Measurements from ENCODE around the gene RNF17. TPM values are rescaled to one million over a fixed set of nuclear protein-coding genes. Genes with fewer than 3 reads are reported as not detected.

RNF17 gene
- total RNA-seq, 1 experiment from 2014 or later = not detected

DNA sequence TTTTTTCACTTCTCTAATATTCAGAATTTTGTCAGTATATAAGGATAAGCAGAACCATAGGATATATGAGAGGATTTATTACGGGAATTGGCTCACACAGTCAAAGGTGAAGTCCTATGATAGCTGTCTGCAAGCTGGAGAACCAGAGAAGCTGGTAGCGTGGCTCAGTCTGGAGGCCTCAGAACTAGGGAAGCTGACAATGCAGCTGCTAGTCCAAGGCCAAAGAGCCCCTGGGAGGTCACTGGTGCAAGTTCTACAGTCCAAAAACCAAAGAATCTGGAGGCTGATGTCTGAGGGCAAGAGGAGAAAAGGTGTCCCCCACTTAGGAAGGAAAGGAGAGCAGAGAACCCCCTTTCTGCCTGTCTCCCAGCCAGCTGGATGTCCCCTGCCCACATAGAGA is 114.4 kb downstream of the RNF17 start:
- Histone ChIP-seq H3K9ac (ENCODE audit: low read length) (no peak overlapping the region), H4K20me1 (ENCODE audit: insufficient read depth) (no peaks in the 10 kb centered on the region), H2AFZ (ENCODE audit: low read depth, low read length, poor library complexity, severe bottlenecking) (no peak overlapping the region), H3K27me3 (ENCODE audit: insufficient read depth, low read length) (no peaks in the 10 kb centered on the region), H3K36me3 (ENCODE audit: control insufficient read depth in 1 of 2, insufficient read depth in 2 of 2, low read length in 2 of 2) (no peaks in the 10 kb centered on the region; a peak in 1 of 4 replicates), H3K79me2 (ENCODE audit: insufficient read depth, low read length) (no peaks in the 10 kb centered on the region), H3K9me3 (ENCODE audit: control insufficient read depth in 1 of 2, insufficient read depth in 1 of 2, low read depth in 1 of 2, low read length in 2 of 2) (no peaks in the 10 kb centered on the region), H3K4me3 (replicated peaks in 1 of 2; ENCODE audit: low read depth in 1 of 2, low read length in 2 of 2) (no peak overlapping the region), H3K4me1 (ENCODE audit: control insufficient read depth in 1 of 2, insufficient read depth in 2 of 2, low read length in 2 of 2) (no peaks in the 10 kb centered on the region), H3K4me2 (ENCODE audit: low read length) (no peak overlapping the region), H3K9me2 (ENCODE audit: insufficient read depth) (no peaks in the 10 kb centered on the region), H3K27ac (ENCODE audit: low read depth, low read length) (no peak overlapping the region)
- BruUV-seq (replicated peaks) = no TSS peak
- ChIA-PET CTCF (no interaction called here), POLR2A (no interaction called here), RAD21 (ENCODE audit: low non-redundant PET in 1 of 2, low total read pairs in 2 of 2, uncharacterized antibody in 2 of 2, unreplicated experiment in 2 of 2) (no interaction called here)
- DNase-seq (ENCODE audit: low read depth, low spot score) (no peak), ATAC-seq (no peak)
- intact Hi-C loops (cut with micrococcal nuclease) = no loop called here
- TF ChIP-seq JUND (IDR thresholded peaks at IDR 0.05) (no peak), YY1 (IDR thresholded peaks at IDR 0.05; ENCODE audit: extremely low read depth, insufficient replicate concordance, low read depth, low read length) (no peak), SP1 (IDR thresholded peaks at IDR 0.05; ENCODE audit: low read depth) (no peak), TCF7L2 (IDR thresholded peaks at IDR 0.05; ENCODE audit: borderline replicate concordance, extremely low read depth, insufficient read depth, insufficient read length) (no peak), ELF1 (IDR thresholded peaks at IDR 0.05; ENCODE audit: borderline replicate concordance, low read depth) (no peak), ZNF274 (IDR thresholded peaks at IDR 0.05; ENCODE audit: low read depth, low read length) (no peak), POLR2AphosphoS5 (IDR thresholded peaks at IDR 0.05; ENCODE audit: low read depth, low read length) (no peak), EGR1 (IDR thresholded peaks at IDR 0.05; ENCODE audit: low read depth) (no peak), CEBPB (IDR thresholded peaks at IDR 0.05; ENCODE audit: low read depth) (no peak), SRF (IDR thresholded peaks at IDR 0.05; ENCODE audit: low read depth) (no peak), RAD21 (IDR thresholded peaks at IDR 0.05; ENCODE audit: low read depth) (no peak), EZH2phosphoT487 (IDR thresholded peaks at IDR 0.05; ENCODE audit: borderline replicate concordance) (no peak), POLR2A (IDR thresholded peaks at IDR 0.05; ENCODE audit: borderline replicate concordance, extremely low read depth, insufficient read depth, insufficient read length) (no peak), SIN3A (IDR thresholded peaks at IDR 0.05; ENCODE audit: low read depth) (no peak)
- TF ChIP-seq, protein P1, sequence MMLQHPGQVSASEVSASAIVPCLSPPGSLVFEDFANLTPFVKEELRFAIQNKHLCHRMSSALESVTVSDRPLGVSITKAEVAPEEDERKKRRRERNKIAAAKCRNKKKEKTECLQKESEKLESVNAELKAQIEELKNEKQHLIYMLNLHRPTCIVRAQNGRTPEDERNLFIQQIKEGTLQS (IDR thresholded peaks at IDR 0.05) = no peak
- TF ChIP-seq, protein P2, sequence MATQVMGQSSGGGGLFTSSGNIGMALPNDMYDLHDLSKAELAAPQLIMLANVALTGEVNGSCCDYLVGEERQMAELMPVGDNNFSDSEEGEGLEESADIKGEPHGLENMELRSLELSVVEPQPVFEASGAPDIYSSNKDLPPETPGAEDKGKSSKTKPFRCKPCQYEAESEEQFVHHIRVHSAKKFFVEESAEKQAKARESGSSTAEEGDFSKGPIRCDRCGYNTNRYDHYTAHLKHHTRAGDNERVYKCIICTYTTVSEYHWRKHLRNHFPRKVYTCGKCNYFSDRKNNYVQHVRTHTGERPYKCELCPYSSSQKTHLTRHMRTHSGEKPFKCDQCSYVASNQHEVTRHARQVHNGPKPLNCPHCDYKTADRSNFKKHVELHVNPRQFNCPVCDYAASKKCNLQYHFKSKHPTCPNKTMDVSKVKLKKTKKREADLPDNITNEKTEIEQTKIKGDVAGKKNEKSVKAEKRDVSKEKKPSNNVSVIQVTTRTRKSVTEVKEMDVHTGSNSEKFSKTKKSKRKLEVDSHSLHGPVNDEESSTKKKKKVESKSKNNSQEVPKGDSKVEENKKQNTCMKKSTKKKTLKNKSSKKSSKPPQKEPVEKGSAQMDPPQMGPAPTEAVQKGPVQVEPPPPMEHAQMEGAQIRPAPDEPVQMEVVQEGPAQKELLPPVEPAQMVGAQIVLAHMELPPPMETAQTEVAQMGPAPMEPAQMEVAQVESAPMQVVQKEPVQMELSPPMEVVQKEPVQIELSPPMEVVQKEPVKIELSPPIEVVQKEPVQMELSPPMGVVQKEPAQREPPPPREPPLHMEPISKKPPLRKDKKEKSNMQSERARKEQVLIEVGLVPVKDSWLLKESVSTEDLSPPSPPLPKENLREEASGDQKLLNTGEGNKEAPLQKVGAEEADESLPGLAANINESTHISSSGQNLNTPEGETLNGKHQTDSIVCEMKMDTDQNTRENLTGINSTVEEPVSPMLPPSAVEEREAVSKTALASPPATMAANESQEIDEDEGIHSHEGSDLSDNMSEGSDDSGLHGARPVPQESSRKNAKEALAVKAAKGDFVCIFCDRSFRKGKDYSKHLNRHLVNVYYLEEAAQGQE (IDR thresholded peaks at IDR 0.05; ENCODE audit: low read depth) = no peak
- TF ChIP-seq, protein P3, sequence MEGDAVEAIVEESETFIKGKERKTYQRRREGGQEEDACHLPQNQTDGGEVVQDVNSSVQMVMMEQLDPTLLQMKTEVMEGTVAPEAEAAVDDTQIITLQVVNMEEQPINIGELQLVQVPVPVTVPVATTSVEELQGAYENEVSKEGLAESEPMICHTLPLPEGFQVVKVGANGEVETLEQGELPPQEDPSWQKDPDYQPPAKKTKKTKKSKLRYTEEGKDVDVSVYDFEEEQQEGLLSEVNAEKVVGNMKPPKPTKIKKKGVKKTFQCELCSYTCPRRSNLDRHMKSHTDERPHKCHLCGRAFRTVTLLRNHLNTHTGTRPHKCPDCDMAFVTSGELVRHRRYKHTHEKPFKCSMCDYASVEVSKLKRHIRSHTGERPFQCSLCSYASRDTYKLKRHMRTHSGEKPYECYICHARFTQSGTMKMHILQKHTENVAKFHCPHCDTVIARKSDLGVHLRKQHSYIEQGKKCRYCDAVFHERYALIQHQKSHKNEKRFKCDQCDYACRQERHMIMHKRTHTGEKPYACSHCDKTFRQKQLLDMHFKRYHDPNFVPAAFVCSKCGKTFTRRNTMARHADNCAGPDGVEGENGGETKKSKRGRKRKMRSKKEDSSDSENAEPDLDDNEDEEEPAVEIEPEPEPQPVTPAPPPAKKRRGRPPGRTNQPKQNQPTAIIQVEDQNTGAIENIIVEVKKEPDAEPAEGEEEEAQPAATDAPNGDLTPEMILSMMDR (IDR thresholded peaks at IDR 0.05 in 2 of 3, conservative IDR thresholded peaks at IDR 0.05 in 1 of 3; ENCODE audit: borderline replicate concordance in 1 of 3, insufficient read depth in 1 of 3, low read depth in 2 of 3, low read length in 2 of 3) = no peak
- TF ChIP-seq, protein P4, sequence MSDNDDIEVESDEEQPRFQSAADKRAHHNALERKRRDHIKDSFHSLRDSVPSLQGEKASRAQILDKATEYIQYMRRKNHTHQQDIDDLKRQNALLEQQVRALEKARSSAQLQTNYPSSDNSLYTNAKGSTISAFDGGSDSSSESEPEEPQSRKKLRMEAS (IDR thresholded peaks at IDR 0.05) = no peak
- TF ChIP-seq, protein P5, sequence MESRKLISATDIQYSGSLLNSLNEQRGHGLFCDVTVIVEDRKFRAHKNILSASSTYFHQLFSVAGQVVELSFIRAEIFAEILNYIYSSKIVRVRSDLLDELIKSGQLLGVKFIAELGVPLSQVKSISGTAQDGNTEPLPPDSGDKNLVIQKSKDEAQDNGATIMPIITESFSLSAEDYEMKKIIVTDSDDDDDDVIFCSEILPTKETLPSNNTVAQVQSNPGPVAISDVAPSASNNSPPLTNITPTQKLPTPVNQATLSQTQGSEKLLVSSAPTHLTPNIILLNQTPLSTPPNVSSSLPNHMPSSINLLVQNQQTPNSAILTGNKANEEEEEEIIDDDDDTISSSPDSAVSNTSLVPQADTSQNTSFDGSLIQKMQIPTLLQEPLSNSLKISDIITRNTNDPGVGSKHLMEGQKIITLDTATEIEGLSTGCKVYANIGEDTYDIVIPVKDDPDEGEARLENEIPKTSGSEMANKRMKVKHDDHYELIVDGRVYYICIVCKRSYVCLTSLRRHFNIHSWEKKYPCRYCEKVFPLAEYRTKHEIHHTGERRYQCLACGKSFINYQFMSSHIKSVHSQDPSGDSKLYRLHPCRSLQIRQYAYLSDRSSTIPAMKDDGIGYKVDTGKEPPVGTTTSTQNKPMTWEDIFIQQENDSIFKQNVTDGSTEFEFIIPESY (IDR thresholded peaks at IDR 0.05; ENCODE audit: extremely low read depth, insufficient replicate concordance, low read length) = no peak
